NCI-H1417 treated with DMSO at 0.1 percent for 48 hours (cell line): ENCODE results near the gene MPL.

Experiments
- DNase-seq: peaks from one replicate; lab custom pipeline; 2025; lab: John Stamatoyannopoulos, UW

Gene MPL

GRCh38 chr1:43337588-43337987, at the start of gene MPL:
Gene MPL (plus strand): TSS chr1:43337818. CDS start chr1:43337849, 31 bp downstream.
- DNase-seq: no peak

GRCh38 chr1:43288058-43288784, 49.4 kb upstream of the MPL start:
- no peak for DNase-seq

GRCh38 chr1:43288785-43289706, 48.6 kb upstream of the MPL start:
- DNase-seq: no peak

- DNase-seq: no peak
Measured at GRCh38 chr1:43292216-43292615, 45.4 kb upstream of the MPL start.

GRCh38 chr1:43292679-43293078, 44.9 kb upstream of the MPL start:
- DNase-seq: no peak

- DNase-seq: no peak
Measured at GRCh38 chr1:43293176-43293575, 44.4 kb upstream of the MPL start.

GRCh38 chr1:43293896-43294760, 43.5 kb upstream of the MPL start:
- no peak for DNase-seq

GRCh38 chr1:43294761-43295160, 42.9 kb upstream of the MPL start:
- DNase-seq: no peak

- no peak for DNase-seq
Measured at GRCh38 chr1:43296207-43296606, 41.4 kb upstream of the MPL start.

- DNase-seq: no peak
Measured at GRCh38 chr1:43298055-43298454, 39.6 kb upstream of the MPL start.

- DNase-seq: no peak
Measured at GRCh38 chr1:43299101-43299500, 38.5 kb upstream of the MPL start.

- no peak for DNase-seq
Measured at GRCh38 chr1:43300378-43301094, 37.1 kb upstream of the MPL start, which contains the start of gene TIE1. Gene TIE1 (plus strand): TSS chr1:43300982. CDS start chr1:43301072, 90 bp downstream.

- no peak for DNase-seq
Measured at GRCh38 chr1:43302201-43302600, 35.4 kb upstream of the MPL start.

- DNase-seq: no peak
Measured at GRCh38 chr1:43302721-43303470, 34.7 kb upstream of the MPL start.

GRCh38 chr1:43303471-43304313, 33.9 kb upstream of the MPL start:
- DNase-seq: no peak

GRCh38 chr1:43304314-43304681, 33.3 kb upstream of the MPL start:
- no peak for DNase-seq

- no peak for DNase-seq
Measured at GRCh38 chr1:43304771-43305300, 32.8 kb upstream of the MPL start.

GRCh38 chr1:43305461-43305860, 32.2 kb upstream of the MPL start:
- DNase-seq: no peak

- DNase-seq: no peak
Measured at GRCh38 chr1:43305926-43306687, 31.5 kb upstream of the MPL start.
